Erythroblast (primary cell): Measurements from ENCODE around the gene BBS9.

Source experiments
- GATA1 ChIP-seq: IDR thresholded peaks from 2 replicates; pipeline ENCODE4 v1.6.1; 2011; ENCODE audit warnings: low read depth, mild to moderate bottlenecking, control low read depth, low read length, moderate library complexity
- POLR2A ChIP-seq: IDR thresholded peaks from 2 replicates; pipeline ENCODE4 v1.6.1; 2011; ENCODE audit warnings: mild to moderate bottlenecking, low read length

DNA sequence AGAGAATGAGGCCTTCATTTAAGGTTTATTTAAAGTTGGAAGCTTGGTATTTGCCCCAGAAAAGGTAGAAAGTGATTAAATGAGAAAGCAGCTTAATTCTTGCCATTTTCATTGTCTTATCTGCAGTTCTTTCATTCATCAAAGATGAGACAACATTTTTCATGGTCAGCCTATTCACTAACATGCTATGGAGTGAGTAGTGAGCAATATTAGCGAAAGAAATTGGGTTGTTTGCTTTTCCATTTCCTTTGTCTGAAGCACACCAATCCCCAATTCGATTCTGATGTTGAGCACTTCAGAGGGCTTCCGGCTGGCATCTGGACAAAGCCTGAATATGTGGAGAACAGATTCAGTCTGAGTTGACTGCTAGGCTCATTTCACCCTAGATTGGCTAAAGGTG lies 317.2 kb downstream of the BBS9 start:
- TF ChIP-seq POLR2A (no peak), GATA1 (no peak)
